Activated CD4-positive, alpha-beta T cell treated with anti-CD3 and anti-CD28 coated beads, Interleukin-2, Interleukin-6, amounts not matched to agents 100 ng/mL and 50 ng/mL, durations not matched to agents 16 hours and 8 hours (primary cell): Measurements from ENCODE around the gene MAB21L3.

Source experiments
- DNase-seq: peaks from one replicate; pipeline ENCODE4 v3.0.0-alpha.2; 2020

The MAB21L3 gene

GRCh38 chr1:116167625-116168276, 56.6 kb downstream of the MAB21L3 start:
- no peak for DNase-seq

- peak; percentile 82 for DNase-seq
These were observed 57.3 kb downstream of the MAB21L3 start for GRCh38 chr1:116168277-116169032.

DNA sequence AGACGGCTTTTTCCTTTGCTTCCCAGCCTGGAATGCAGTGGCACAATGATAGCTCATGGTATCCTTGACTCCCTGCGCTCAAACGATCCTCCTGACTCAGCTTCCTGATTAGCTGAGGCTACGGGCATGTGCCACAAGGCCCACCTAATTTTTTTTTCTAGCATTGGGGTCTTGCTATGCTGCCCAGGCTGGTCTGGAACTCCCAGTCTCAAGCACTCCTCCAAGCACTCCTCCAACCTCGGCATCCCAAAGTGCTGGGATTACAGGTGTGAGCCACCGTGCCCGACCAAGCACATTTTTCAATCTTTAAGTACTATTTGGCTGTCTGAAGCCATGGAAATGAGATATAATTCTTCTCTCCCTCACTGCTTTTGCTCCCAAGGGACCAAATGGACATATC, 58.7 kb downstream of the MAB21L3 start:
- DNase-seq = no peak

DNA sequence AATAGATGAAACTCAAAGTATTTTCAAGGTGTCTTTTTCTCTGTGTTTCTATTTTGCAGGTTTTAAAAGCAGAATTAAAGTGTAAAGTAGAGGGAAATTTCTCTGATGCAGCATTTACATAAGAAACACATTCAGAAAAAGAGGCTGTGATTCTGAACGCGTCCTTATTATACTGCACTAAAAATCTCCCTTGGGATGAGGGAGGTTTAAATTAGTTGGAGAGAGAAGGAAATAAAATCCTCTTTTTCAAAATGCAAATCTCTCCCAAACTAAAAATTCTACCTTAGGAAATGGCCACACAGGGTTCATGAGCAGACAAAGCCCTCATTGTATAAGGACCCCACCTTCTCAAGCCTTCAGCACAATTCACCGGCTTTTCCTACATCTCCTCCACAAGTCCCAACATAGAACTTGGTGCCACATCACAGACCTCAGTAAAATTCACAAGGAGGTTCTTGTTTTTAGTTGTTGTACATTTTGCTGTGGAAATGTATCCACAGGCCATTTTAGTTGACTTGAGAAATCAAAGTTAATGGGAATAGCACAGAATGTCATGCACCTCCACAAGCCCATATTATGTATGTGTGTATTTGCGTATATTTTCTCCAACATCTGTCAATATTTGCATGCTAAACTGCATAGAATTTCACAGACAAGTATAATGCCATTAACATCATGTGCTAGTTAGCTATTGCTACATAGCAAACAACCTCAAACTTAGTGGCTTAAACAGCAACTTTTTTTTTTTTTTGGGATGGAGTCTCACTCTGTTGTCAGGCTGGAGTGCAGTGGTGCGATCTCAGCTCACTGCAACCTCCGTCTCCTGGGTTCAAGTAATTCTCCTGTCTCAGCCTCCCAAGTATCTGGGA, 59.8 kb downstream of the MAB21L3 start:
- DNase-seq = no peak

DNA sequence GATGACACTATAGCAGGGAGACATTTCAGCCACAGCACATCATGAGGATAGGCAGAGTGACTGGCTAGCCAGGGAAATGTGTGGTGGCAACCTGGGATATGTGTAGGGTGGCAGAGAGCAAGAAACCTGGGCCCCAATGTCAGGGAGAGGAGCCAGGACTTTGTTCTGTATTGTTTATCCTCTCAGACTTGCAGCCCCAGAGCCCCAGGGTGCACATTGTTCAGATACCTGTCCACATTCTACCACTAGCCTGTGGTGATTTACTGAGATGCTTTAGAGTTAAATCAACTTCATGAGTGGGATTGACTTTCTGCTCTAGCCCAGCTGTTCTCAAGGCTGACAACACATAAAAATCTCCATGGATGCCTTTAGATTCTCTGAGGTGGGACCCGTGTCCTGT, 61.5 kb downstream of the MAB21L3 start:
- no peak for DNase-seq

DNA sequence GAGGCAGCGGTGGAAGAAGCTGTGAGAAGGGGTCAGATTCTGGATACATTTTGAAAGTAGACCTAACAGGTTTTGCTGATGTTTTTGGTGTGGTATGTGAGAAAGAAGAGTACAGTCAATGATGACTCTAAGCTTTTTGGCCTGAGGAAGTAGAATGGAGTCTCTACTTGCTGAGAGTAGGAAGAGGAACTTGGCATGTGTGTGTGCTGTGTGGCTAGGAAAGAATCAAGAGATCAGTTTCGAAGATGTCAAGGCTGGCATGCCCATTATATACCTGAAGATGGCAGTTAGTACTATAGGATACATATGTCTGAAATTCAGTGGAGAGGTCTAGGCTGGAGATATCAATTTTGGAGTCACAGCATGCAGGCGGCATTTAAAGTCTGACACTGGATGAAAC, 64.4 kb downstream of the MAB21L3 start:
- DNase-seq = no peak

DNA sequence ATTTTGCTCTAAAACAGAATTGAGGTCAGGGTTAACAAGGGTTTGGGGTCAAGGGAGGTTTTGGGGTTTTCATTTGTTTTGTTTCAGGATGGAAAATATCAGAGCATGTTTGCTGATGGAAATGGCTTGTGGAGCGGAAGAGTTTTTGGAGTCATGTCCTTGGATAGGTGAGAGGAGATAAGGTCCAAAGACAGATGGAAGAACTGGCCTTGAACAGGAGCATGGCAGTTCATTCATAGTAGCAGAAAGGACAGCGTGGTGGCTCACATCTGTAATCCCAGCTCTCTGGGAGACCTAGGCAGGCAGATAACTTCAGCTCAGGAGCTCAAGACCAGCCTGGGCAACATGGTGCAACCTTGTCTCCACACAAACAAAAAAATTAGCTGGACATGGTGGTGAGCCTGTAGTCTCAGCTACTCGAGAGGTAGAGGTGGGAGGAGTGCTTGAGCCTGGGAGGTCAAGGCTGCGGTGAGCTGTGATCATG, 65.1 kb downstream of the MAB21L3 start:
- DNase-seq = no peak

DNA sequence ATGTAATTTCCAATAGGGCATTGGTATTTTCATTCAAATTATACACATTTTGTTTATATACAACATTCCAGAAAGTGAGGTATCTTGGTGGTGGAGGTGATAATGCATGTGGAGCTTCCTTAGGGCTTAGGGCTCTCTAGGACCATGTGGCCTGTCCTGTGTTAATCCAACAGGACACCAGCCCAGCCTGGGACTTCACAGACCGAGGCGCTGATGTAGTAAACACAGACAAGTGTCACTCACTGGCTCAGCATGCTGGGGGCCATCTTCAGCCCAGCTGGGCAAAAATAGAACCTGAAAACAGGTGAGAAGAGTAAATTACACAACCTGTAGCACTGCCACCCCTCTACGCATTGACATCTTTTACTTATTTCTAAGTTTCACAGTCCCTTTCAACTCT, 66.7 kb downstream of the MAB21L3 start:
- DNase-seq = no peak

- DNase-seq = no peak
These were observed 67.6 kb downstream of the MAB21L3 start for GRCh38 chr1:116178837-116179236.

- no peak for DNase-seq
These were observed 68.2 kb downstream of the MAB21L3 start for GRCh38 chr1:116179419-116179818.

DNA sequence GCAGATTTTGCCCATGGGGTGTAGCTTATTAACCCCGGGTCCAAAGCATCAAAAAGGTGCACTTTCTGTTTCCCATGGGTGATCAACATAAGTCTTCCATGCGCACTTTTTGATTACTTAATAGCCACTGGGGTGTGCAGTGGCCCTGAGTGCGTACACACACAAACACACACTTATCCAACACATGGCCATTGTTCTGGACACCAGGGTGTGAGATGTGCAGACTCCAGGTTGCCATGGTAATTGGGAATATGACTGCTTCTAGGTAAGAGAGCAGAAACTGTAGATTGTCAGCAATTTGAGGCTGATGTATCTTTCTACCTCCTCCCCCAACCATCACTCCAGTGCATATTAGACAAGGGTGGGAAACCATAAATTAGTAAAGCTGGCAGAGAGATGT, 68.8 kb downstream of the MAB21L3 start:
- no peak for DNase-seq

- no peak for DNase-seq
These were observed 71.0 kb downstream of the MAB21L3 start for GRCh38 chr1:116182019-116182714.
